Neutrophil (primary cell): ENCODE measurements around the gene DPH2.

Source experiments
- H3K27ac ChIP-seq: fragments of 200-600 bp; sonication (generic); 2 replicates; pipeline ENCODE4 v1.5.1; 2016; ENCODE audit warnings: mild to moderate bottlenecking, moderate library complexity
- H3K27me3 ChIP-seq: fragments of 200-600 bp; sonication (generic); 2 replicates; pipeline ENCODE4 v1.6.0; 2016; ENCODE audit warnings: mild to moderate bottlenecking
- H3K36me3 ChIP-seq: fragments of 200-600 bp; sonication (generic); 2 replicates; pipeline ENCODE4 v1.5.1; 2017
- H3K4me1 ChIP-seq, 2 experiments: fragments of 200-600 bp in 1 of 2; sonication (generic) in 1 of 2; 1 replicate in 1 of 2; 2 replicates in 1 of 2; pipeline versions ENCODE4 v1.5.1 to v1.6.1; 2013 to 2016; ENCODE audit warnings: low read depth in 1 of 2, low read length in 1 of 2, mild to moderate bottlenecking in 1 of 2, moderate library complexity in 1 of 2; ENCODE audit not compliant: control insufficient read depth in 1 of 2, insufficient read depth in 1 of 2
- H3K4me3 ChIP-seq, 2 experiments: fragments of 200-600 bp in 1 of 2; sonication (generic) in 1 of 2; 1 replicate in 1 of 2; 2 replicates in 1 of 2; pipeline ENCODE4 v1.5.1; 2013 to 2016; ENCODE audit warnings: low read depth in 1 of 2, low read length in 1 of 2, mild to moderate bottlenecking in 1 of 2, moderate library complexity in 1 of 2
- H3K9me3 ChIP-seq: fragments of 200-600 bp; sonication (generic); 2 replicates; pipeline ENCODE4 v1.5.1; 2016
- CTCF ChIP-seq: fragments of 200-600 bp; sonication (generic); IDR thresholded peaks from 2 replicates; pipeline ENCODE4 v1.5.1; 2016; ENCODE audit warnings: antibody characterized with exemption

The DPH2 gene

GRCh38 chr1:43930949-43931275, 38.9 kb upstream of the DPH2 start:
- Histone ChIP-seq H3K9me3 (no peaks in the 10 kb centered on the region), H3K27ac (no peak overlapping the region), H3K4me3 (no peak overlapping the region), H3K27me3 (peaks cover 41% of the 10 kb centered on the region), H3K36me3 (no peaks in the 10 kb centered on the region), H3K4me1 (peaks cover 10 to 20% of the 10 kb centered on the region in 2 experiments)
- TF ChIP-seq CTCF, result no peak

- H3K4me3 ChIP-seq, result no peak overlapping the region
- no peaks in the 10 kb centered on the region for H3K9me3 ChIP-seq
- no peaks in the 10 kb centered on the region for H3K36me3 ChIP-seq
- TF ChIP-seq CTCF, result no peak
- peaks cover 14 to 27% of the 10 kb centered on the region in 2 experiments for H3K4me1 ChIP-seq
- H3K27me3 ChIP-seq, result peaks cover 52% of the 10 kb centered on the region
- no peak overlapping the region for H3K27ac ChIP-seq
Observed at GRCh38 chr1:43931711-43932660, 37.8 kb upstream of the DPH2 start.

- Histone ChIP-seq H3K9me3 (no peaks in the 10 kb centered on the region), H3K27ac (no peak overlapping the region), H3K36me3 (no peaks in the 10 kb centered on the region), H3K4me1 (peaks cover 14 to 27% of the 10 kb centered on the region in 2 experiments), H3K4me3 (no peak overlapping the region), H3K27me3 (peaks cover 61% of the 10 kb centered on the region)
- TF ChIP-seq CTCF, result no peak
Observed at GRCh38 chr1:43932786-43933385, 36.9 kb upstream of the DPH2 start.

GRCh38 chr1:43933386-43934100, 36.3 kb upstream of the DPH2 start, which contains the start of gene ARTN:
ARTN (plus strand) TSS chr1:43933801; CDS start chr1:43935657, 1,856 bp downstream.
- Histone ChIP-seq H3K4me1 (peaks cover 14 to 27% of the 10 kb centered on the region in 2 experiments), H3K36me3 (no peaks in the 10 kb centered on the region), H3K9me3 (no peaks in the 10 kb centered on the region), H3K4me3 (no peak within 1 kb of the TSS), H3K27ac (no peak within 1 kb of the TSS), H3K27me3 (peaks cover 68% of the 10 kb centered on the region)
- no peak for TF ChIP-seq CTCF

- Histone ChIP-seq H3K27ac (no peak overlapping the region), H3K9me3 (no peaks in the 10 kb centered on the region), H3K36me3 (no peaks in the 10 kb centered on the region), H3K4me3 (no peak overlapping the region), H3K4me1 (peaks cover 14 to 27% of the 10 kb centered on the region in 2 experiments), H3K27me3 (peaks cover 72% of the 10 kb centered on the region)
- TF ChIP-seq CTCF, result peak; percentile 80
Observed at GRCh38 chr1:43934101-43934985, 35.5 kb upstream of the DPH2 start.
